IMR-90 (cell line): ENCODE results near the gene CPED1. TPM values are rescaled to one million over a fixed set of nuclear protein-coding genes. Genes with fewer than 3 reads are reported as not detected.

ENCODE experiments used
- ATAC-seq: fragments of 200-7000 bp; cut with Tn5 transposase; 2 replicates; pipeline ENCODE4 v1.9.1; 2020; ENCODE audit warnings: low read depth, mild to moderate bottlenecking, moderate library complexity
- BruUV-seq: library from RNA; stranded (reverse); fragments of 400-500 nt; replicated peaks from 2 replicates; lab custom pipeline; 2021; lab: Mats Ljungman, UMichigan
- CTCF ChIA-PET: fragments of 300-600 bp; formaldehyde crosslinking; extraction: SDS; loops from one replicate; lab custom pipeline; 2021; ENCODE audit warnings: antibody characterized with exemption; lab: Yijun Ruan, JAX
- POLR2A ChIA-PET: fragments of 300-600 bp; sonication (Branson Sonifier 250); formaldehyde crosslinking; loops from one replicate; lab custom pipeline; 2022; ENCODE audit warnings: antibody characterized with exemption; ENCODE audit not compliant: unreplicated experiment; lab: Charles Lee
- DNase-seq: peaks from one replicate; pipeline ENCODE4 v3.0.0; 2013
- H2AFZ ChIP-seq: replicated peaks from 2 replicates; pipeline ENCODE3; 2013; ENCODE audit warnings: low read length, mild to moderate bottlenecking; ENCODE audit not compliant: poor library complexity
- H2AK5ac ChIP-seq: 2 replicates; pipeline ENCODE4 v1.6.1; 2013; ENCODE audit warnings: low read depth, low read length, inconsistent platforms
- H2AK9ac ChIP-seq: replicated peaks from 2 replicates; pipeline ENCODE3; 2013; ENCODE audit warnings: mild to moderate bottlenecking, low read depth, low read length, moderate library complexity; ENCODE audit not compliant: poor library complexity
- H2BK120ac ChIP-seq: 2 replicates; pipeline ENCODE4 v1.6.1; 2013; ENCODE audit warnings: low read depth, low read length, inconsistent platforms
- H2BK15ac ChIP-seq: 3 replicates; pipeline ENCODE4 v1.6.1; 2013; ENCODE audit warnings: low read depth, low read length, inconsistent platforms
- H2BK20ac ChIP-seq: 2 replicates; pipeline ENCODE4 v1.6.1; 2013; ENCODE audit warnings: low read depth, mild to moderate bottlenecking, inconsistent platforms, low read length, moderate library complexity
- H2BK5ac ChIP-seq: 2 replicates; pipeline ENCODE4 v1.6.1; 2013; ENCODE audit warnings: mild to moderate bottlenecking, low read depth, low read length, inconsistent platforms; ENCODE audit not compliant: poor library complexity, severe bottlenecking
- H3K14ac ChIP-seq: replicated peaks from 2 replicates; pipeline ENCODE4 v1.6.1; 2013; ENCODE audit warnings: low read depth, low read length, inconsistent platforms
- H3K18ac ChIP-seq: 2 replicates; pipeline ENCODE4 v1.6.1; 2013; ENCODE audit warnings: low read depth, low read length, control low read depth
- H3K23ac ChIP-seq: 2 replicates; pipeline ENCODE4 v1.6.1; 2013; ENCODE audit warnings: low read depth, low read length, inconsistent platforms
- H3K27ac ChIP-seq: 2 replicates; pipeline ENCODE4 v1.5.1; 2013; ENCODE audit warnings: mild to moderate bottlenecking, control low read depth, low read length; ENCODE audit not compliant: insufficient read depth
- H3K27me3 ChIP-seq: 2 replicates; pipeline ENCODE4 v1.6.1; 2013; ENCODE audit warnings: low read length; ENCODE audit not compliant: control insufficient read depth, insufficient read depth
- H3K36me3 ChIP-seq: 2 replicates; pipeline ENCODE4 v1.6.1; 2013; ENCODE audit warnings: low read length, mixed read lengths; ENCODE audit not compliant: control insufficient read depth, insufficient read depth
- H3K4ac ChIP-seq: 2 replicates; pipeline ENCODE4 v1.6.1; 2013; ENCODE audit warnings: low read depth, low read length, inconsistent platforms
- H3K4me1 ChIP-seq: 2 replicates; pipeline ENCODE4 v1.6.1; 2013; ENCODE audit warnings: low read length, mixed read lengths; ENCODE audit not compliant: control insufficient read depth, insufficient read depth
- H3K4me2 ChIP-seq: 2 replicates; pipeline ENCODE4 v1.6.1; 2013; ENCODE audit warnings: low read depth, mild to moderate bottlenecking, control low read depth, low read length, moderate library complexity
- H3K4me3 ChIP-seq: 2 replicates; pipeline ENCODE4 v1.5.1; 2013; ENCODE audit warnings: low read depth, mild to moderate bottlenecking, control low read depth, low read length, moderate library complexity; ENCODE audit not compliant: insufficient read depth
- H3K56ac ChIP-seq: 2 replicates; pipeline ENCODE4 v1.6.1; 2013; ENCODE audit warnings: low read length, inconsistent platforms; ENCODE audit not compliant: insufficient read depth; ENCODE audit errors: extremely low read depth
- H3K79me1 ChIP-seq, 2 experiments: 2 replicates each; pipeline ENCODE4 v1.6.1; 2013; ENCODE audit warnings: low read length in 2 of 2, inconsistent platforms in 1 of 2, low read depth in 1 of 2
- H3K9ac ChIP-seq: 2 replicates; pipeline ENCODE4 v1.6.1; 2013; ENCODE audit warnings: low read depth, low read length, control low read depth
- H3K9me1 ChIP-seq: 2 replicates; pipeline ENCODE4 v1.6.1; 2013; ENCODE audit warnings: low read length, inconsistent platforms; ENCODE audit not compliant: insufficient read depth
- H3K9me3 ChIP-seq: 2 replicates; pipeline ENCODE4 v1.6.1; 2013; ENCODE audit warnings: low read length; ENCODE audit not compliant: control insufficient read depth, insufficient read depth
- H4K20me1 ChIP-seq: 2 replicates; pipeline ENCODE4 v1.6.1; 2013; ENCODE audit warnings: low read length, inconsistent platforms; ENCODE audit not compliant: insufficient read depth
- H4K5ac ChIP-seq: 2 replicates; pipeline ENCODE4 v1.6.1; 2013; ENCODE audit warnings: mild to moderate bottlenecking, low read depth, low read length, control low read depth
- H4K8ac ChIP-seq, 2 experiments: 2 replicates each; pipeline ENCODE4 v1.6.1; 2013; ENCODE audit warnings: low read depth in 2 of 2, low read length in 2 of 2, control low read depth in 1 of 2, inconsistent platforms in 1 of 2
- H4K91ac ChIP-seq: 2 replicates; pipeline ENCODE4 v1.6.1; 2013; ENCODE audit warnings: low read depth, low read length, inconsistent platforms; ENCODE audit not compliant: insufficient read depth
- BHLHE40 ChIP-seq: fragments of 150-350 bp; IDR thresholded peaks from 2 replicates; pipeline ENCODE4 v1.6.1; 2016; ENCODE audit warnings: mild to moderate bottlenecking, low read depth, low read length
- CEBPB ChIP-seq: IDR thresholded peaks from 2 replicates; pipeline ENCODE4 v1.6.1; 2012; ENCODE audit warnings: low read depth, low read length, improper control_type of control experiment
- CHD1 ChIP-seq: IDR thresholded peaks from 2 replicates; pipeline ENCODE4 v1.6.1; 2012; ENCODE audit warnings: low read depth, low read length, improper control_type of control experiment
- ELK1 ChIP-seq: fragments of 150-350 bp; IDR thresholded peaks from 2 replicates; pipeline ENCODE4 v1.6.1; 2016; ENCODE audit warnings: low read depth, mild to moderate bottlenecking, low read length, moderate library complexity, borderline replicate concordance
- FOS ChIP-seq: fragments of 150-350 bp; IDR thresholded peaks from 2 replicates; pipeline ENCODE4 v1.6.1; 2016; ENCODE audit warnings: low read depth, low read length
- MAFK ChIP-seq: IDR thresholded peaks from 2 replicates; pipeline ENCODE4 v1.6.1; 2012; ENCODE audit warnings: low read depth, low read length, improper control_type of control experiment
- MAZ ChIP-seq: IDR thresholded peaks from 2 replicates; pipeline ENCODE4 v1.6.1; 2012; ENCODE audit warnings: low read depth, mild to moderate bottlenecking, low read length, improper control_type of control experiment, moderate library complexity, borderline replicate concordance
- MXI1 ChIP-seq: IDR thresholded peaks from 2 replicates; pipeline ENCODE4 v1.6.1; 2012; ENCODE audit warnings: low read depth, mild to moderate bottlenecking, low read length, moderate library complexity, borderline replicate concordance
- NFE2L2 ChIP-seq: fragments of 150-350 bp; IDR thresholded peaks from 2 replicates; pipeline ENCODE4 v1.6.1; 2016; ENCODE audit warnings: low read depth, mild to moderate bottlenecking, low read length
- POLR2A ChIP-seq: IDR thresholded peaks from 2 replicates; pipeline ENCODE4 v1.6.1; 2012; ENCODE audit warnings: mild to moderate bottlenecking, low read depth, low read length
- RAD21 ChIP-seq: IDR thresholded peaks from 2 replicates; pipeline ENCODE4 v1.6.1; 2012; ENCODE audit warnings: low read length, improper control_type of control experiment
- RCOR1 ChIP-seq: IDR thresholded peaks from 2 replicates; pipeline ENCODE4 v1.6.1; 2012; ENCODE audit warnings: mild to moderate bottlenecking, low read length, improper control_type of control experiment; ENCODE audit not compliant: insufficient replicate concordance
- RFX5 ChIP-seq: IDR thresholded peaks from 2 replicates; pipeline ENCODE4 v1.8.0; 2012; ENCODE audit warnings: low read depth, mild to moderate bottlenecking, low read length, moderate library complexity
- SMC3 ChIP-seq: fragments of 150-350 bp; IDR thresholded peaks from 2 replicates; pipeline ENCODE4 v1.6.1; 2016; ENCODE audit warnings: low read depth, mild to moderate bottlenecking, antibody characterized with exemption, low read length, moderate library complexity
- USF2 ChIP-seq: fragments of 150-350 bp; IDR thresholded peaks from 2 replicates; pipeline ENCODE4 v1.6.1; 2017; ENCODE audit warnings: mild to moderate bottlenecking, antibody characterized with exemption, low read length, low read depth
- dilution Hi-C: fragments of 300-500 bp; cut with HindIII; formaldehyde crosslinking; loops from one replicate; pipeline ENCODE4 v1.14.3; 2018; ENCODE audit warnings: low sequenced_read_pairs; ENCODE audit not compliant: unreplicated experiment
- in situ Hi-C: fragments of 300-500 bp; cut with MboI; formaldehyde crosslinking; loops from 3 replicates; pipeline ENCODE4 v1.14.3; 2019; ENCODE audit warnings: low sequenced_read_pairs, inconsistent platforms, mixed read lengths
- intact Hi-C: fragments of 100-400 bp; cut with micrococcal nuclease; formaldehyde crosslinking; loops from 2 replicates; pipeline ENCODE4 v1.10.0; 2022
- polyA plus RNA-seq, 3 experiments: library from polyadenylated mRNA; depleted of rRNA; stranded (reverse); fragments of >200 nt; gene quantifications; 2 replicates each; pipeline ENCODE4 v1.2.3, GENCODE V29; 2012; ENCODE audit warnings: low replicate concordance in 1 of 3
- total RNA-seq: library from RNA; depleted of rRNA; stranded (reverse); fragments of >200 nt; gene quantifications from 2 replicates; pipeline ENCODE4 v1.2.3, GENCODE V29; 2012
- TF ChIP-seq, protein P1 (sequence below): conservative IDR thresholded peaks from 2 replicates; pipeline ENCODE4 v1.5.1; 2012; ENCODE audit warnings: mild to moderate bottlenecking, low read depth, low read length, improper control_type of control experiment

CPED1 gene
- total and polyA plus RNA-seq, 2 of the 4 experiments (the other 2 are of a cell fraction): 31.2 to 96.8 TPM

- Histone ChIP-seq H3K9me3 (no peaks in the 10 kb centered on the region), H2AFZ (no peak overlapping the region), H3K14ac (no peak overlapping the region), H3K27ac (no peak overlapping the region), H3K4me2 (peak overlapping the region; percentile 42; the same call in 1 of the 2 replicates), H3K4me1 (peaks cover 9% of the 10 kb centered on the region), H3K9ac (no peak overlapping the region), H3K4ac (peak overlapping the region; percentile 17; the same call in 1 of the 2 replicates), H4K20me1 (no peaks in the 10 kb centered on the region), H3K27me3 (no peaks in the 10 kb centered on the region), H3K4me3 (no peak overlapping the region), H2AK9ac (no peak overlapping the region), H3K79me1 (peaks cover 8 to 34% of the 10 kb centered on the region in 2 experiments), H4K91ac (no peak overlapping the region), H4K5ac (peak overlapping the region; percentile 49; the same call in 1 of the 2 replicates), H2BK20ac (peak overlapping the region; percentile 15; the same call in 1 of the 2 replicates), H3K9me1 (no peaks in the 10 kb centered on the region), H4K8ac (peak overlapping the region in 1 of 2 experiments; percentile 28; a peak in 2 of 4 replicates), H3K36me3 (no peaks in the 10 kb centered on the region; the same call in 1 of the 2 replicates), H2BK5ac (peak overlapping the region; percentile 58), H3K18ac (peak overlapping the region; percentile 66; the same call in 1 of the 2 replicates), H2BK120ac (peak overlapping the region; percentile 64; the same call in 1 of the 2 replicates), H2AK5ac (no peak overlapping the region), H3K23ac (no peak overlapping the region), H3K56ac (no peak overlapping the region), H2BK15ac (0 out of 3 replicates have a peak overlapping the region, but pooled peaks have one; percentile 6)
- no TSS peak for BruUV-seq
- DNase-seq (peak; percentile 70), ATAC-seq (peak; percentile 85)
- in situ Hi-C loops (no loop called here), dilution Hi-C loops (no loop called here), intact Hi-C loops (no loop called here)
- no peak for TF ChIP-seq ELK1
- no peak for TF ChIP-seq USF2
- TF ChIP-seq MAFK: no peak
- no peak for TF ChIP-seq SMC3
- TF ChIP-seq MAZ: no peak
- TF ChIP-seq FOS: no peak
- no peak for TF ChIP-seq RFX5
- no peak for TF ChIP-seq RAD21
- no peak for TF ChIP-seq POLR2A
- TF ChIP-seq CHD1: no peak
- no peak for TF ChIP-seq MXI1
- TF ChIP-seq RCOR1: no peak
- TF ChIP-seq NFE2L2: no peak
- no peak for TF ChIP-seq CEBPB
- TF ChIP-seq, protein P1, sequence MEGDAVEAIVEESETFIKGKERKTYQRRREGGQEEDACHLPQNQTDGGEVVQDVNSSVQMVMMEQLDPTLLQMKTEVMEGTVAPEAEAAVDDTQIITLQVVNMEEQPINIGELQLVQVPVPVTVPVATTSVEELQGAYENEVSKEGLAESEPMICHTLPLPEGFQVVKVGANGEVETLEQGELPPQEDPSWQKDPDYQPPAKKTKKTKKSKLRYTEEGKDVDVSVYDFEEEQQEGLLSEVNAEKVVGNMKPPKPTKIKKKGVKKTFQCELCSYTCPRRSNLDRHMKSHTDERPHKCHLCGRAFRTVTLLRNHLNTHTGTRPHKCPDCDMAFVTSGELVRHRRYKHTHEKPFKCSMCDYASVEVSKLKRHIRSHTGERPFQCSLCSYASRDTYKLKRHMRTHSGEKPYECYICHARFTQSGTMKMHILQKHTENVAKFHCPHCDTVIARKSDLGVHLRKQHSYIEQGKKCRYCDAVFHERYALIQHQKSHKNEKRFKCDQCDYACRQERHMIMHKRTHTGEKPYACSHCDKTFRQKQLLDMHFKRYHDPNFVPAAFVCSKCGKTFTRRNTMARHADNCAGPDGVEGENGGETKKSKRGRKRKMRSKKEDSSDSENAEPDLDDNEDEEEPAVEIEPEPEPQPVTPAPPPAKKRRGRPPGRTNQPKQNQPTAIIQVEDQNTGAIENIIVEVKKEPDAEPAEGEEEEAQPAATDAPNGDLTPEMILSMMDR: no peak
- no peak for TF ChIP-seq BHLHE40
- ChIA-PET POLR2A (no interaction called here), CTCF (interaction anchor here (0.7 kb wide), 3 partner anchors 92 to 1863 kb away, joined by 4 to 8 read pairs (median 5); no protein-coding TSS in a partner anchor)
Measured at GRCh38 chr7:121113288-121113687, 124.8 kb downstream of the CPED1 start.
